ENCODE data around the gene DNALI1.

GRCh38 chr1:37553927-37554808 is 2.6 kb upstream of the DNALI1 start, which contains the start of gene SNIP1:
- TF ChIP-seq SP1 (IDR thresholded peaks at IDR 0.05) (no peak), FOXK2 (IDR thresholded peaks at IDR 0.05) (no peak), LEF1 (IDR thresholded peaks at IDR 0.05; ENCODE audit: borderline replicate concordance) (no peak), SUZ12 (IDR thresholded peaks at IDR 0.05) (no peak), HDGF (IDR thresholded peaks at IDR 0.05; ENCODE audit: borderline replicate concordance) (no peak), NFRKB (IDR thresholded peaks at IDR 0.05) (no peak), TARDBP (IDR thresholded peaks at IDR 0.05) (no peak), FOXM1 (IDR thresholded peaks at IDR 0.05; ENCODE audit: borderline replicate concordance) (0 out of 2 replicates have a peak, but pooled peaks have one; percentile 39), ELF4 (IDR thresholded peaks at IDR 0.05) (peak; percentile 87)

All from HEK293T (cell line).